Loucy (cell line): Measurements from ENCODE around the gene EPSTI1.

Source experiments
- EZH2phosphoT487 ChIP-seq: fragments of 200-600 bp; IDR thresholded peaks from 2 replicates; pipeline ENCODE4 v1.6.1; 2018; ENCODE audit warnings: antibody characterized with exemption, mild to moderate bottlenecking, moderate library complexity, borderline replicate concordance
- TF ChIP-seq, protein P1 (sequence below): fragments of 200-600 bp; sonication (generic); conservative IDR thresholded peaks from 2 replicates; pipeline ENCODE4 v1.5.1; 2014; ENCODE audit warnings: mild to moderate bottlenecking, antibody characterized with exemption, low read length

DNA sequence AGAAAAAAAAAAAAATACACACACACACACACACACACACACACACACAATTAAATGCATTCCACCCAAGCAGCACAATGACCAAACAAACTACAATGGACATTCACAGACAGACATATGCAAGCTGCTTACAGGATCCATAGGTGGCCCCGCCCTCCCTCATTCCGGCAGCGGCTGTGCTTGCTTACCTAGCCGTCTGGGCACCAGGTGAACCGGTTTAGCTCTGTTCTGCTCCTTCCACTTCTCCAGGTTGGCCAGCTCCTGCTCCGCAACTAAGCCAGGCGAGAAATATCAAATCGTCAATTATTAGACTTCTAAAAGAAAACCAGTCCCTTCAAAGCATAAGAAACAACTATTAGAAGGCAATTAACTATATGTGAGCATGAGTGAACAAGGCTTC, 23.1 kb downstream of the EPSTI1 start:
- TF ChIP-seq, protein P1, sequence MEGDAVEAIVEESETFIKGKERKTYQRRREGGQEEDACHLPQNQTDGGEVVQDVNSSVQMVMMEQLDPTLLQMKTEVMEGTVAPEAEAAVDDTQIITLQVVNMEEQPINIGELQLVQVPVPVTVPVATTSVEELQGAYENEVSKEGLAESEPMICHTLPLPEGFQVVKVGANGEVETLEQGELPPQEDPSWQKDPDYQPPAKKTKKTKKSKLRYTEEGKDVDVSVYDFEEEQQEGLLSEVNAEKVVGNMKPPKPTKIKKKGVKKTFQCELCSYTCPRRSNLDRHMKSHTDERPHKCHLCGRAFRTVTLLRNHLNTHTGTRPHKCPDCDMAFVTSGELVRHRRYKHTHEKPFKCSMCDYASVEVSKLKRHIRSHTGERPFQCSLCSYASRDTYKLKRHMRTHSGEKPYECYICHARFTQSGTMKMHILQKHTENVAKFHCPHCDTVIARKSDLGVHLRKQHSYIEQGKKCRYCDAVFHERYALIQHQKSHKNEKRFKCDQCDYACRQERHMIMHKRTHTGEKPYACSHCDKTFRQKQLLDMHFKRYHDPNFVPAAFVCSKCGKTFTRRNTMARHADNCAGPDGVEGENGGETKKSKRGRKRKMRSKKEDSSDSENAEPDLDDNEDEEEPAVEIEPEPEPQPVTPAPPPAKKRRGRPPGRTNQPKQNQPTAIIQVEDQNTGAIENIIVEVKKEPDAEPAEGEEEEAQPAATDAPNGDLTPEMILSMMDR: no peak
- TF ChIP-seq EZH2phosphoT487: no peak
